Uterus (tissue), 4 donors: ENCODE measurements around the gene SRPRA. TPM values are rescaled to one million over a fixed set of nuclear protein-coding genes. Genes with fewer than 3 reads are reported as not detected.

ENCODE experiments used
- DNase-seq, 2 donors: peaks; one replicate each; pipeline ENCODE4 v3.0.0-alpha.2; 2019 to 2020
- H3K27ac ChIP-seq, 2 donors: fragments of 200-600 bp; sonication (generic); 1 replicate in 1 of 2; 2 replicates in 1 of 2; pipeline ENCODE4 v1.5.1; 2016 to 2018
- H3K27me3 ChIP-seq, 2 donors: fragments of 200-600 bp; sonication (generic); one replicate each; pipeline ENCODE4 v1.5.1; 2018 to 2019; ENCODE audit warnings: control low read depth in 1 of 2
- H3K36me3 ChIP-seq, 2 donors: fragments of 200-600 bp; sonication (generic); one replicate each; pipeline ENCODE4 v1.5.1; 2019; ENCODE audit warnings: control low read depth in 1 of 2
- H3K4me1 ChIP-seq, 2 donors: fragments of 200-600 bp; sonication (generic); one replicate each; pipeline ENCODE4 v1.5.1; 2018 to 2019; ENCODE audit warnings: control low read depth in 1 of 2
- H3K4me3 ChIP-seq, 2 donors: fragments of 200-600 bp; sonication (generic); 1 replicate in 1 of 2; 2 replicates in 1 of 2; pipeline ENCODE4 v1.5.1; 2018 to 2019; ENCODE audit warnings: mild to moderate bottlenecking in 1 of 2
- H3K9me3 ChIP-seq, 2 donors: fragments of 200-600 bp; sonication (generic); one replicate each; pipeline ENCODE4 v1.5.1; 2019; ENCODE audit warnings: control low read depth in 1 of 2
- CTCF ChIP-seq, 4 experiments: fragments of 200-600 bp in 2 of 4; fragments of 450-650 bp in 2 of 4; sonication (generic) in 2 of 4; IDR thresholded peaks; one replicate each; pipeline ENCODE4 v1.5.1; 2016 to 2019; ENCODE audit warnings: antibody characterized with exemption in 4 of 4, mild to moderate bottlenecking in 2 of 4, moderate library complexity in 1 of 4
- POLR2A ChIP-seq, 2 donors: fragments of 450-650 bp; IDR thresholded peaks; one replicate each; pipeline ENCODE4 v1.6.1; 2016; ENCODE audit warnings: antibody characterized with exemption in 2 of 2, mild to moderate bottlenecking in 1 of 2, moderate library complexity in 1 of 2
- intact Hi-C: fragments of 100-400 bp; cut with DNase I; formaldehyde crosslinking; loops from one replicate; pipeline ENCODE4 v1.15.1; 2023; ENCODE audit warnings: low total_unique reads
- total RNA-seq, 4 donors: library from RNA; depleted of rRNA in 3 of 4; stranded (reverse); fragments of >200 nt in 3 of 4; gene quantifications; one replicate each; pipeline versions ENCODE4 v1.1.0 to v1.2.4, GENCODE V29; 2014 to 2023
- donor health status: DM: yes; HTN: yes; CAD: no.

The SRPRA gene
- total RNA-seq, 4 donors from 2014 or later: 34.6 to 129 (median 67.2) TPM

GRCh38 chr11:126282736-126283591 lies 14.3 kb upstream of the SRPRA start, which contains the start of gene TIRAP:
Gene TIRAP (plus strand): TSS chr11:126283093. CDS start chr11:126290895, 7,802 bp downstream.
- intact Hi-C loops: no loop called here
- H3K9me3 ChIP-seq: no peaks in the 10 kb centered on the region
- TF ChIP-seq CTCF (IDR thresholded peaks at IDR 0.05) (peak in 2 of 4 experiments; percentile 4 to 47), POLR2A (IDR thresholded peaks at IDR 0.05) (peak in 1 of 2 donors; percentile 57)
- peak; percentile 61 to 69 for DNase-seq
- H3K27ac ChIP-seq: peak within 1 kb of the TSS; percentile 91 to 94
- H3K36me3 ChIP-seq: no peaks in the 10 kb centered on the region
- peaks cover 3 to 4% of the 10 kb centered on the region in 2 donors for H3K4me1 ChIP-seq
- H3K4me3 ChIP-seq: peak within 1 kb of the TSS; percentile 70 to 71
- H3K27me3 ChIP-seq: no peaks in the 10 kb centered on the region

GRCh38 chr11:126282361-126282735 lies 13.7 kb upstream of the SRPRA start:
- DNase-seq: peak; percentile 45 to 64
- intact Hi-C loops: no loop called here
- H3K4me3 ChIP-seq: peak overlapping the region; percentile 70 to 71
- TF ChIP-seq CTCF (IDR thresholded peaks at IDR 0.05) (no peak), POLR2A (IDR thresholded peaks at IDR 0.05) (no peak)
- H3K27me3 ChIP-seq: no peaks in the 10 kb centered on the region
- peaks cover 3 to 4% of the 10 kb centered on the region in 2 donors for H3K4me1 ChIP-seq
- H3K27ac ChIP-seq: peak overlapping the region; percentile 91 to 94
- H3K36me3 ChIP-seq: no peaks in the 10 kb centered on the region
- no peaks in the 10 kb centered on the region for H3K9me3 ChIP-seq

GRCh38 chr11:126281666-126282175 lies 13.0 kb upstream of the SRPRA start:
- H3K9me3 ChIP-seq: no peaks in the 10 kb centered on the region
- TF ChIP-seq POLR2A (IDR thresholded peaks at IDR 0.05): no peak
- no peak for TF ChIP-seq CTCF (IDR thresholded peaks at IDR 0.05)
- H3K27me3 ChIP-seq: no peaks in the 10 kb centered on the region
- no peak for DNase-seq
- H3K27ac ChIP-seq: peak overlapping the region; percentile 91 to 94
- intact Hi-C loops: no loop called here
- H3K36me3 ChIP-seq: no peaks in the 10 kb centered on the region
- no peak overlapping the region for H3K4me3 ChIP-seq
- H3K4me1 ChIP-seq: peaks cover 3 to 4% of the 10 kb centered on the region in 2 donors

GRCh38 chr11:126281245-126281644 lies 12.6 kb upstream of the SRPRA start:
- TF ChIP-seq CTCF (IDR thresholded peaks at IDR 0.05): no peak
- no peak for TF ChIP-seq POLR2A (IDR thresholded peaks at IDR 0.05)
- Histone ChIP-seq H3K4me3 (no peak overlapping the region), H3K27me3 (no peaks in the 10 kb centered on the region), H3K27ac (no peak overlapping the region), H3K4me1 (peaks cover 3 to 4% of the 10 kb centered on the region in 2 donors), H3K36me3 (no peaks in the 10 kb centered on the region), H3K9me3 (no peaks in the 10 kb centered on the region)
- DNase-seq: no peak
- intact Hi-C loops: no loop called here

- DNase-seq: no peak
- Histone ChIP-seq H3K36me3 (no peaks in the 10 kb centered on the region), H3K4me1 (peaks cover 3 to 4% of the 10 kb centered on the region in 2 donors), H3K27ac (no peak overlapping the region), H3K4me3 (no peak overlapping the region), H3K9me3 (no peaks in the 10 kb centered on the region), H3K27me3 (no peaks in the 10 kb centered on the region)
- TF ChIP-seq POLR2A (IDR thresholded peaks at IDR 0.05): no peak
- no peak for TF ChIP-seq CTCF (IDR thresholded peaks at IDR 0.05)
- intact Hi-C loops: no loop called here
Observed at GRCh38 chr11:126280595-126280994, 11.9 kb upstream of the SRPRA start.
